Medulla oblongata (tissue), 1 donor: ENCODE results near the gene RBBP8.
A peak's percentile ranks its signal among the peaks of the same experiment; 100 is the strongest.
"Not testable (repeated sequence)": the region's sequence is repeated elsewhere in the genome, so short reads cannot be mapped to it uniquely, and the experiment has no call there.

ENCODE experiments used
- DNase-seq: peaks from one replicate; pipeline ENCODE4 v3.0.0-alpha.2; 2015; ENCODE audit errors: extremely low spot score

Gene RBBP8

DNA sequence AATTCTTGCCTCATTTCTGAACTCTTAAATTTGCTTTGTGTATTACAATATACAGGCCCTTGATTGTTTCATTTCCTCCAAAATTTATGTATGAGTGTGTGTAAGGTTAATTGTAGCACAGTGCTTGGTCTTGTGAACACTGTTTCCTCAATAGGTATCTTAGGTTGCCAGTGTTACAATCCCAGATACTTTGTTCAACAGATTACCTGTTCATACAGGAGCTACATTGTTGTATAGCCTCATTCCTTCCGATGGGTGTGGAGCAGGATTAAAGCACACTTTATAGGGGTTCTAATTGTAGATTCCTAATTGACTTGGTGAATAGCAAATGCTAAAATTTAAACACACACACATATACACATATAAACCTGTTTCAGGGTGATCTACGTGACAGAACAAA lies 10.7 kb downstream of the RBBP8 start:
- no peak for DNase-seq

DNA sequence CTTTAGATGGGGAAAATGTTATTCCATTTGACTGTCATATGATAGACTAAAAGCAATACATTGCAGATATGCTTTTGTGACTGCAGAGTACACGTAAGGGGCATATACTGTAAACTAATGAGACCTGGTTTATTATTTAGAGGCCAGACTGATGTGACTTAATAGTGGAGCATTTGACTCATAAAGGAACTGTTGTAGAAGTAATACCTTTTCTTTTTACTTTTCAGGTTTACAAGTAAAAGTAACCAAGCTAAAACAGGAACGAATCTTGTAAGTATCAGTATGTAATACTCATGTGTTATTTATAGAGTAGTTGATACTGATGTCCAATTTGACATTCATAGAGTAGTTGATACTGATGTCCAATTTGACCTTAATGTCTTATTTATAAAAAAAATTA lies 13.1 kb downstream of the RBBP8 start:
- DNase-seq, result no peak

DNA sequence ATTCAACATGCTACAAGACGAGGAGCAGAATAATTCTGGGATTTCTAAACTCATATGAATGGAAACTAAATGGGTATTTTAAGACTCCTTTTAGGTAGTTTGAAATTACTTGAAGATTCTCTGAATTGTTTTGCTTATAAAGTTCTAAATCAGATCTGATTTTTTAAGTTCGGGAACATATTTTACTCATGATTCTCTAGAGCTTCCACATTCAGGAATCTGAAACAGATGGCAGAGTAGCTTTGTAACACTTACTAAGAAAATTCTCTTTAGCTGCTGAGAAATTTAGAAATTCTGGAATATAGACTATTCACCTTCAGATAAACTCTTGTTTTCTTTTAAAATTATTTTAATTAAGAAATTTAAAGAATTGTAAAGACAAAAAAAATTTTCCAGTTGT lies 13.7 kb downstream of the RBBP8 start:
- DNase-seq, result no peak

DNA sequence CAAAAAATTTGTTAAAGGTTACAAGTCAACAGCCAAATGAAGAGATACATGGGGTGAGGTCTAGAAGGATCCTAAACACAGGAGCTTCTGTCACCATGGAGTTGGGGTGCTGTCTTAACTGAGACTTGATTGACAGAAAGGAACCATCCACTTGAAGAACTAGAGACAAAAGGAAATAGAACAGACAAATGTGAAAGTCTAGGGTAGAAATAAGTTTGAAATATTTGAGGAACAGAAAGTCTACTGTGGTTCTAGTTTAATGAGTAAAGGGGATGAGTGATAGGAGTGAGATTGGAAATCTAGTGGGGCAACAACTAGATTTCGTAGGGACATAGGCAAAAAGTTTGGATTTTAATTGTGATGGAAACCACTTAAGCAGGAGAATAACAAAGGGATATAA lies 18.7 kb downstream of the RBBP8 start:
- no peak for DNase-seq

- no peak for DNase-seq
These were observed 19.4 kb downstream of the RBBP8 start for GRCh38 chr18:22952525-22952924.

DNA sequence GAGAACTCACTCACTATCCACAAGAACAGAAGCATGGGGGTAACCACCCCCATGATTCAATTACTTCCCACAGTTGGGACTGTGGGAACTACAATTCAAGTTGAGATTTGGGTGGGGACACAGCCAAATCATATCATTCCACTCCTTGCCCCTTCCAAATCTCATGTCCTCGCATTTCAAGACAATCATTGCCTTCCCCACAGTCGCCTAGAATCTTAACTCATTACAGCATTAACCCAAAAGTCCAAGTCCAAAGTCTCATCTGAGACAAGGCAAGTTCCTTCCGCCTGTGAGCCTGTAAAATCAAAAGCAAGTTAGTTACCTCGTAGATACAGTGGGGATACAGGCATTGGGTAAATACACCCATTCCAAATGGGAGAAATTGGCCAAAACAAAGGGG lies 20.9 kb downstream of the RBBP8 start:
- not testable (repeated sequence) for DNase-seq

- DNase-seq, result no peak
These were observed 23.1 kb downstream of the RBBP8 start for GRCh38 chr18:22956226-22956625.

DNA sequence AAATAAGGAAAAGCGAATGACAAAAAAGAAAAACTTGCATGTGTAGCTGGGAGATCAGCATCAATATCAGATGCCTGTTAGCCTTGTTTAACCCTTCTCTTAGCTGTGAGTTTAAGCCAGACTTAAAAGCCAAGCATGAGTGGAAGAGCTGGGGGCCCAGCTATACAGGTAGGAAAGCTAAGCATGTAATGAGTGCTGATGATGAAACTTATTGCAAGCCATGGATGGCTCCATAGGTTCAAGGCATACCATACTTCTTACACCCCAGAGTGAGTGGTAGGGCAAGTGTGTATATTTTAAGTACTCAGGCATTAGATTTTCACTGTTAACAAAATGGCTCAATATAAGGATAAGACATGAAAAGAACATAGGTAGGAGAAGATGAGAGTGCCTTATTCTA lies 28.0 kb downstream of the RBBP8 start:
- DNase-seq, result no peak

- no peak for DNase-seq
These were observed 28.9 kb downstream of the RBBP8 start for GRCh38 chr18:22962004-22962403.

DNA sequence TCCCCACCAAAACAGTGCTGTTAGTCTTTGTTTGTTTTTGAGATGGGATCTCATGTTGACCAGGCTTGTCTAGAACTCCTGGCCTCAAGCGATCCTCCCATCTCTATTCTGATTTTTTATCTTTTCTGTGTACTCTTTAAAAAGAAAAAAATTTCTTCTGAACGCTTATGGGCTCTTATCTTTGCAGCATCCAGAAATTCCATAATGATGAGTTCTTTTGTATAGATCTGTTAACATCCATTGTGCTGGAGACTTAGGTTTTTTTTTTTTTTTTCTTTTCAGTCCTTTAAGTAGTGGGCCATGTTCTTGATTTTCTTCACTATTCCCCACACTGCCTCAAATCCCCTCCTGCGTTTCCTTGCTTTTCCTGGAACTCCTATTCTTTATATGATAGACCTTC lies 31.0 kb downstream of the RBBP8 start:
- no peak for DNase-seq

DNA sequence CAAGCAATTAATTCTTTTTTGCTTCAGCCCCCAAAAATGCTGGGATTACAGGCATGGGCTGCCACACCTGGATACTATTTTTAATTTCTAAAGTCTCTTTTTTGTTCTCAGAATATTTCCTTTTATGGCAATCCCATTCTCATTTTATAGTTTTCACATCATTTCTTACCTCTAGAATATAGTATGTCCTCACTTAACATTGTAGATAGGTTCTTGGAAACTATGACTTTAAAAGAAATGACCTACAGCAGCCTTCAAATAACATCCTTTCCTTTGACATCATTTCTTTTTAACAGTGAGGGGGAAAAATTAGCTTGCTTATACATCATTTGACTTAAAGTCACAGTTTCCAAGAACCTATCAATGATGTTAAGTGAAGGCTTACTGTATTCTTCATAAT lies 31.6 kb downstream of the RBBP8 start:
- DNase-seq, result no peak

DNA sequence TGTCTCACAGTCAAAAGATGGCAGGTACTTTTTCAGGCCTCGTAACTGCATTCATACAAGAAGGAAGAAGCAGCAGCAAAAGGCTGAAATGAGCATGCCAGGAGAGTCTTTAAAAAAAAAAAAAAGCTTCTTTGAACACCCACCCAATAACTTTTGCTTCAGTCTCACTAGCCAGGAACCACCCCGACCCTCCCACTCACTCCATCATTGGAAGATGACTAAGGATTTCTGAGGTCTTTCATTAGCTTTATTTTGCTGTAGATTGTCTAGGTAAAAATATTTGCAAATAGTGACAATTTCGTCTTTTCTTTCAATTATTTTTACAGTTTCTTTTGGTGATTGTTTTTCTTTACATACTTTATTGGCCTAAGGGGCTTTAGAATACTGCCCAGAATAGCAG lies 37.9 kb downstream of the RBBP8 start:
- no peak for DNase-seq

DNA sequence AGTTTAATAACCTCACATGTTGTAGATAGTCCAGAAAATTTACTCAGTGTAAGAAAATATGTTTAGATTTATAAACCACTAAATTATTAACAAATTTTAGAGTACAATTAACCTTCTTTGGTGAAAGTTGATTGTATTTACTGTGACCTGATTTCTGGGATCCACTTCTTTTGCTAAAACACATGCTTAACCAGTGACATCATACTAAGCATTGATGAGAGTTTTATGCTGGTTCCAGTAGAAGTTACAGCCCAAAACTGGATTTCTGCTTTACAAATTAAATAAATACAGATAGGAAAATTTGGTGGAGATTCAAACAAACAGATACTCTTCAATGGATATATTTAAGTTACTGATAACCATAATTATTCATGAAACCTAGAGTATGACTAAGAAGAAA lies 40.9 kb downstream of the RBBP8 start:
- no peak for DNase-seq

GRCh38 chr18:22974707-22975106 lies 41.6 kb downstream of the RBBP8 start:
- no peak for DNase-seq

DNA sequence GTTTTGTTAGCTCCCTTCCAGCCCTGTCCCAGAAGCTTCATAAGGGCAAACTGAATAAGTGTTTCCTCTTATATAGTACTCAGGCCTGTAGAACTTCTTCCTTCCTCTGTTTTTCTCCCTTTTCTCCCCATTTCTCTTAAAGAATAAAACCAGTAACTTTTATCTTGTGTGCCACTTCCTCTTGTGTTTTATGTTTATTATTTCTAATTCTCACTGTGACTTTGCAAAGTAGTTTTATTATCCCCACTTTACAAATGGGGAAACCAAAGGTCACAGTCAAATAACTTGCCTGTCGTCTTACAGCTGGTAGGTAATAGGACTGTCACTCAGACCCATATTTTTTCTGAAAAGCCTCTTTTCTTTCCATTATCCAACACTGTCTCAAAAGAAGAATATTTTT lies 42.4 kb downstream of the RBBP8 start:
- DNase-seq, result no peak

- DNase-seq, result no peak
These were observed 44.9 kb downstream of the RBBP8 start for GRCh38 chr18:22977847-22978701.

- DNase-seq, result no peak
These were observed 47.3 kb downstream of the RBBP8 start for GRCh38 chr18:22980394-22980793.

DNA sequence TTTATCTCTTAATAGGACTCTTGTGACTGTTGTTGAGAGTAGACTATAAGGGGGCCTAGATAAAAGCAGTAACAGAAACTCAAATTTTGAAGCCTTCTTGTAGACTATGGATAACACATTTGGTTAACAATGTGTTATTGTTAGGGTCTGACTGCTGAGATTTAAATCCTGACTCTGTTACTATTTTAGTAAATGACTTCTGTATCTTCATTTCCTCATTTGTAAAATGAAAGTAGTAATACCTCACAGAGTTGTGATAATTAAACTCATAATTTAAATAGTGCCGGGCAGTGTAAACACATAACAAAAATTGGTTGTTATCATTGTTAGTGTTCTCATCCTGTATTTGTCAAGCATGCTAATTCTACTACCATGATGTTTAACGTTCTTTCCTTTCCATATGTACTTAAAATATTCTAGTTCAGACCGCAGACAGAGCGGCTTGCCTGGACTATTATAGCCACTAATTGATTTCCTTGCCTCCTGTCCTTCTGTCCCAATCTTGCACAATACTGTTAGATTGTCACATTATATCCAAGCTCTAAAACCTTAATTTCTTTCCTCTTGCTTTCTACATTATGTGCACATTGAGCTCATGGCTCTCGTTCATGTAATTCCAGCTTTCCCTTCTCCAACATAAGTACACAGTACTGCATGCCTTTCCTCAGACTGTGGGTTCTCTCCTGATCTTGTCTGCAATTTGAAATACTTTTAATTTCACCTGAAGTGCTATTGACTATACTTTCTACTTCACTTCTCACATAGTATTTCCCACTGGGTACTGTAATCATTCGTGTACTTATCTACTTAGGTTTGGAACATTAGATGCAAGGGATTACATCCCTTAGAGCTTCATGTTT lies 48.4 kb downstream of the RBBP8 start:
- no peak for DNase-seq

GRCh38 chr18:22983175-22983574 lies 50.0 kb downstream of the RBBP8 start:
- DNase-seq, result peak; percentile 54

DNA sequence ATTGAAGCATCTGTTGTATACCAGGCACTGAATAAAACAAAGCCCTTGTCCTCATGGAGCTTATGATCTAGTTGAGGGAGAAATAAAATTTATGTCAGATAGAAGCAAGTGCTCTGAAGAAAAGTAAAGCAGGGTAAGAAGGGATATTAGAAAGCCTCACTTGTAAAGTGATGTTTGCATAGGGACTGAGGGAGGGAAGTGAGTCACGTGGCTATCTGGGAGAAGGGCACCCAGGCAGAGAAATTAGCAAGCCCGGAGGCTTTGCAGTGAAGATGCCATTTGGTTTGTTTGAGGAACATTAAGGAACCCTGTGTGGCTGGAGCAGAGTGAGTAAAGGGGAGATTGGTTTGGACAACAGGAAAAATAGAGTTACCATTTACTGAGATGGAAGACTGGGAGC lies 52.1 kb downstream of the RBBP8 start:
- DNase-seq, result no peak

- no peak for DNase-seq
These were observed 54.5 kb downstream of the RBBP8 start for GRCh38 chr18:22987547-22988189.

GRCh38 chr18:22988208-22988607 lies 55.1 kb downstream of the RBBP8 start:
- DNase-seq, result no peak

DNA sequence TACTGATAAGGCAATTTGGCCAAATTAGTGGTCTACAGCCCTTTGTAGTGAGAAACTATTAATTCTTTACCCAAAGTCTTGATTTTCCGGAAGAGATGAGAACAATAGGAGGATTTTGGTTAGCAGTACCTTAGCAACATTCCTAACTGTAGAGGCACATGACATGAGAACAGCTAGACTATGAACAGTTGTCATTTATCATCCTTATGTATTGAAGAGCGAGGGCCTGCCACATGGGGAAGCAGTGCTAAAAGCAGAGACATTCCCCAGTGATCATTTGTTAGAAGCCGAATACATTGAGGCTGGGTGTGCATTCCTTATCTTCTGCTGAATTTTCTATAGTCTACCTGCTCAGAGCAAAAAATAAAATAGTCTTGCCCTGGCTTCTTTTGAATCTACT lies 65.2 kb downstream of the RBBP8 start:
- no peak for DNase-seq
